Measurements from ENCODE around the gene TENM4. TPM values are rescaled to one million over a fixed set of nuclear protein-coding genes. Genes with fewer than 3 reads are reported as not detected.

TENM4 gene
- total and polyA plus RNA-seq, 2 of the 13 experiments (the other 11 are each of a cell fraction or from before 2014, with no cell fraction given): not detected

DNA sequence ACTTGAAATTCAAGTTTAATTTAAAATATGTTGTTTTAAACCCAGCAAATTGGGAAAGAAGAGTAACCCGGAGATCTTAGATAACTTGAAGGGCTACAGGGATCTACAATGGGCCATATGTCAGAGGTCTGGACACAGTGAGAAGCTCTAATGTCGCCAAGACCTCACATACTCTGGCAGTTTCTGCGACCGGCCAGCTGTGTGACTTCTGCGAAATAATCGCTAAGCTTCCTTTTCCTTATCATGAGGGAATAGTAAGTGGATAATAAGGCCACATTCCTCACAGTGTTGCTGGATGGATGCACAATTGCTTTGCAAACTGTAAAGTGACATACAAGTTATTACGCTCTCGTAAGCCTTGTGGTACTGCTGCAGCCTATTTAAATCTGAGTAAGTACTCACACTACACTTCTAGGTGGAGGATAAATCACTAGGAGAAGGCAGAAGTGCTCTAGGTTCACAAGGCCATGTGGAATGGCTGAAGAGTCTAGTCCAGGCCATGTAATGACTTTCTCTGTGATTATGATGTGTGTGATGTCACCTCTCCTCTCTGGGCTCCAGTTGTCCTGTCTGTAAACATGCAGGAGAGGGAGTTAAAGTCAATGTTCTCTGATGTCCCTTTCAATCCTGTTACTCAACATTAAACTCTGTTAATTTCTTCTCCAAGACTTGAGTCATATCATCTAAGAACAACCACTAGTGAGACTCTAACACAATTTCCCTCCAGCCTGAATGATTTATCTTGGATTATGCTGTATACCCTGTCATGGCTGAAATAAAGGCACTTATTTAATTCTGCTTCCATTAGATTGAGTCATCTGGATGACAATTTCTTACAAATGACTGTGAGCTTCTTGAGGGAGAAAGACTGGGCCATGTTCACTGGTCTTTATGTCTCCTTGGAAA, 673.5 kb downstream of the TENM4 start (continued):
- TF ChIP-seq FOXO1 (CRISPR knock-in tag; IDR thresholded peaks at IDR 0.05) (no peak), ZNF274 (CRISPR knock-in tag; IDR thresholded peaks at IDR 0.05) (no peak), KLF16 (CRISPR knock-in tag; IDR thresholded peaks at IDR 0.05) (no peak), ZNF329 (CRISPR knock-in tag; IDR thresholded peaks at IDR 0.05; ENCODE audit: low read depth) (no peak), PAF1 (CRISPR knock-in tag; IDR thresholded peaks at IDR 0.05) (no peak)

DNA sequence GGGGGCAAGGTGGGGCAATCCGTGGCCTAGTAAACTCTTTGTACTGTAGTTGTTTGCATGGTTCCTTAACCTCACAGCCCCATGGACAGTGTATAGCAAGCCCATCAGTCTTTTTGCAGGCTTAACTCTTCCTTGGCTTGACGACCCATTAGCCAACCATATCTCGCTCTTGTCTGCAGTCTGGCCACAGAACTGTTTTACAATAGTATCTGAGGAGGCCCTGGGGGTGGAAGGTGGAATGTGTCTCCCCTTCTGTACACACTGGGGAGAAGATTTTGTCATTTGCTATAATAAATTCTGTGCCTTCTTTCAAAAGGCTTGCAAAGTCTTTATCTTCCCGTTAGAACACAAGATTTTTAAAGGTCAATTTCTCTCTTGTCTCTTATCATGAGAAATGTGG, 675.9 kb downstream of the TENM4 start:
- POLR2A ChIA-PET: no interaction called here
- intact Hi-C loops (cut with micrococcal nuclease; ENCODE audit: unreplicated experiment): no loop called here
- TF ChIP-seq NFYC (CRISPR knock-in tag; IDR thresholded peaks at IDR 0.05): no peak
- no peak for TF ChIP-seq IKZF1 (IDR thresholded peaks at IDR 0.05)
- no peak for TF ChIP-seq ZNF792 (CRISPR knock-in tag; IDR thresholded peaks at IDR 0.05)
- TF ChIP-seq CBX2 (IDR thresholded peaks at IDR 0.05; ENCODE audit: low read depth, low read length): no peak
- no peak for TF ChIP-seq CBX2 (CRISPR knock-in tag; IDR thresholded peaks at IDR 0.05; ENCODE audit: low read depth)
- TF ChIP-seq SIN3B (IDR thresholded peaks at IDR 0.05; ENCODE audit: low read length): no peak
- no peak for TF ChIP-seq ZNF646 (CRISPR knock-in tag; IDR thresholded peaks at IDR 0.05)
- no peak for TF ChIP-seq CERS6 (CRISPR knock-in tag; IDR thresholded peaks at IDR 0.05)
- no peak for TF ChIP-seq ZNF234 (CRISPR knock-in tag; conservative IDR thresholded peaks at IDR 0.05)
- TF ChIP-seq TCF12 (IDR thresholded peaks at IDR 0.05): no peak
- TF ChIP-seq TCF12 (CRISPR knock-in tag; IDR thresholded peaks at IDR 0.05): no peak
- TF ChIP-seq U2AF1 (optimal IDR thresholded peaks at IDR 0.05; ENCODE audit: low read depth, low read length): no peak
- no peak for TF ChIP-seq ZNF577 (CRISPR knock-in tag; IDR thresholded peaks at IDR 0.05; ENCODE audit: borderline replicate concordance, low read depth)

More for the DNA sequence above, 675.9 kb downstream of the TENM4 start:
- Histone ChIP-seq H3K27ac (ENCODE audit: extremely low read length, insufficient read depth, low read length) (no peak overlapping the region), H3K79me2 (ENCODE audit: insufficient read depth, low read length) (no peaks in the 10 kb centered on the region), H3K9me3 (ENCODE audit: low read length) (no peaks in the 10 kb centered on the region), H3K27me3 (ENCODE audit: control insufficient read depth in 1 of 2, insufficient read depth in 2 of 2, low read length in 2 of 2) (peaks cover 0 to 1% of the 10 kb centered on the region in 2 experiments; a peak in 1 of 5 replicates), H2AFZ (ENCODE audit: low read length) (no peak overlapping the region), H3K4me1 (ENCODE audit: insufficient read depth, low read length) (no peaks in the 10 kb centered on the region), H3K36me3 (replicated peaks in 1 of 2; ENCODE audit: control insufficient read depth in 1 of 2, insufficient read depth in 2 of 2, low read length in 2 of 2) (no peaks in the 10 kb centered on the region), H3K4me3 (replicated peaks in 1 of 3; ENCODE audit: insufficient read depth in 1 of 3, low read depth in 2 of 3, low read length in 3 of 3) (no peak overlapping the region), H4K20me1 (ENCODE audit: insufficient read depth, low read length) (no peaks in the 10 kb centered on the region), H3K4me2 (ENCODE audit: low read depth, low read length) (no peak overlapping the region), H3K9ac (ENCODE audit: insufficient read depth, low read depth, low read length) (no peak overlapping the region)
- WGBS (ENCODE audit: low lambda C conversion rate): 16% methylated on average over 3 of the region's 4 CpGs
- CTCF ChIA-PET (ENCODE audit: low intra/inter-chr PET ratio, low total read pairs): no interaction called here
- ATAC-seq (no peak), DNase-seq (ENCODE audit: low spot score) (no peak), FAIRE-seq (no peak)
- in situ Hi-C loops (cut with HindIII; ENCODE audit: extremely low pct_ligation_motif_present, low pct_unique_long_range_greater_than_20kb): no loop called here
- no TSS peak for BruUV-seq (replicated peaks)

Measured in HepG2 (cell line).